ENCODE data around the gene KLF7.

GRCh38 chr2:207090389-207090788 is 75.4 kb downstream of the KLF7 start:
- TF ChIP-seq POLR2A (IDR thresholded peaks at IDR 0.05; ENCODE audit: borderline replicate concordance, extremely low read depth, insufficient read depth, insufficient read length) = no peak
- no peak for TF ChIP-seq EGR1 (IDR thresholded peaks at IDR 0.05; ENCODE audit: low read depth)
- no peak for TF ChIP-seq CTCF (IDR thresholded peaks at IDR 0.05 in 2 of 3, conservative IDR thresholded peaks at IDR 0.05 in 1 of 3; ENCODE audit: borderline replicate concordance in 1 of 3, insufficient read depth in 1 of 3, low read depth in 2 of 3, low read length in 2 of 3)
- TF ChIP-seq RAD21 (IDR thresholded peaks at IDR 0.05; ENCODE audit: low read depth) = no peak
